ENCODE data around the gene SH3BP4. TPM values are rescaled to one million over a fixed set of nuclear protein-coding genes. Genes with fewer than 3 reads are reported as not detected.

SH3BP4 gene
- total RNA-seq, 1 experiment from 2014 or later = 93.8 TPM

GRCh38 chr2:234949762-234950434 is 1.9 kb upstream of the SH3BP4 start:
- Histone ChIP-seq H3K18ac (ENCODE audit: insufficient read length, low read depth, low read length) (no peak overlapping the region), H4K91ac (ENCODE audit: insufficient read length, low read depth, low read length) (no peak overlapping the region), H3K14ac (ENCODE audit: insufficient read depth, low read length) (no peak overlapping the region), H3K9ac (ENCODE audit: extremely low read depth, insufficient read length, low read length) (no peak overlapping the region), H2AFZ (ENCODE audit: low read length) (no peak overlapping the region), H3K79me1 (ENCODE audit: insufficient read depth, low read depth, low read length, poor library complexity, severe bottlenecking) (no peaks in the 10 kb centered on the region), H3K23me2 (ENCODE audit: insufficient read length, low read depth, low read length, poor library complexity, severe bottlenecking) (peaks cover 30% of the 10 kb centered on the region), H3K56ac (ENCODE audit: insufficient read length, low read depth, low read length) (no peak overlapping the region), H3K4me1 (ENCODE audit: insufficient read depth, low read length) (peaks cover 1% of the 10 kb centered on the region; the same call in 1 of the 2 replicates), H2BK15ac (ENCODE audit: low read depth, low read length) (no peak overlapping the region), H4K8ac (replicated peaks; ENCODE audit: insufficient read length, low read depth, low read length) (no peak overlapping the region), H3K4me2 (ENCODE audit: insufficient read depth, insufficient read length, low read length) (no peak overlapping the region), H2AK5ac (ENCODE audit: insufficient read length, low read length) (no peak overlapping the region), H3K27me3 (ENCODE audit: insufficient read depth, low read length) (no peaks in the 10 kb centered on the region; the same call in 1 of the 2 replicates), H2BK120ac (ENCODE audit: low read depth, low read length, poor library complexity, severe bottlenecking) (no peak overlapping the region), H4K20me1 (ENCODE audit: control insufficient read depth, insufficient read depth, insufficient read length) (no peaks in the 10 kb centered on the region), H3T11ph (ENCODE audit: low read length) (no peak overlapping the region), H2BK5ac (ENCODE audit: insufficient read length, low read length) (no peak overlapping the region), H2BK12ac (ENCODE audit: insufficient read length, low read depth, low read length) (no peak overlapping the region), H3K27ac (ENCODE audit: insufficient read length, low read depth, low read length) (no peak overlapping the region), H4K5ac (ENCODE audit: insufficient read length, low read depth, low read length) (no peak overlapping the region), H3K4ac (ENCODE audit: low read depth, low read length) (no peak overlapping the region), H3K23ac (ENCODE audit: insufficient read length, low read depth, low read length) (no peak overlapping the region), H3K79me2 (ENCODE audit: insufficient read depth, low read length) (peaks cover 3% of the 10 kb centered on the region; the same call in 1 of the 2 replicates), H3K9me3 (ENCODE audit: control insufficient read depth, low read depth, low read length) (no peaks in the 10 kb centered on the region), H2BK20ac (ENCODE audit: low read depth, low read length, poor library complexity, severe bottlenecking) (no peak overlapping the region)
- TF ChIP-seq CTCF (conservative IDR thresholded peaks at IDR 0.05) = no peak
- Mint-ChIP-seq H3K27ac (no peak overlapping the region), H3K9me3 (no peaks in the 10 kb centered on the region; a peak in 1 of 5 replicates), H3K36me3 (ENCODE audit: insufficient read depth in 1 of 3, low read depth in 3 of 3) (peaks cover 0 to 7% (median 0%) of the 10 kb centered on the region in 3 experiments; a peak in 2 of 7 replicates), H3K4me3 (peak overlapping the region in 1 of 2 experiments; percentile 87; a peak in 1 of 5 replicates), H3K4me1 (peaks cover 30 to 31% of the 10 kb centered on the region in 2 experiments), H3K27me3 (ENCODE audit: low read depth) (peaks cover 28% of the 10 kb centered on the region)
- no CpG with 5 or more reads among the region's 6 CpGs for WGBS (ENCODE audit: extremely low coverage, insufficient read length, low lambda C conversion rate)
- no peak for DNase-seq
